HG03159 (cell line): Measurements from ENCODE around the gene GGCT.

ENCODE experiments used
- ATAC-seq: cut with Tn5 transposase; IDR thresholded peaks from one replicate; pipeline ENCODE4 v1.9.1; 2021; ENCODE audit warnings: mild to moderate bottlenecking, moderate library complexity; ENCODE audit not compliant: unreplicated experiment

Gene GGCT

DNA sequence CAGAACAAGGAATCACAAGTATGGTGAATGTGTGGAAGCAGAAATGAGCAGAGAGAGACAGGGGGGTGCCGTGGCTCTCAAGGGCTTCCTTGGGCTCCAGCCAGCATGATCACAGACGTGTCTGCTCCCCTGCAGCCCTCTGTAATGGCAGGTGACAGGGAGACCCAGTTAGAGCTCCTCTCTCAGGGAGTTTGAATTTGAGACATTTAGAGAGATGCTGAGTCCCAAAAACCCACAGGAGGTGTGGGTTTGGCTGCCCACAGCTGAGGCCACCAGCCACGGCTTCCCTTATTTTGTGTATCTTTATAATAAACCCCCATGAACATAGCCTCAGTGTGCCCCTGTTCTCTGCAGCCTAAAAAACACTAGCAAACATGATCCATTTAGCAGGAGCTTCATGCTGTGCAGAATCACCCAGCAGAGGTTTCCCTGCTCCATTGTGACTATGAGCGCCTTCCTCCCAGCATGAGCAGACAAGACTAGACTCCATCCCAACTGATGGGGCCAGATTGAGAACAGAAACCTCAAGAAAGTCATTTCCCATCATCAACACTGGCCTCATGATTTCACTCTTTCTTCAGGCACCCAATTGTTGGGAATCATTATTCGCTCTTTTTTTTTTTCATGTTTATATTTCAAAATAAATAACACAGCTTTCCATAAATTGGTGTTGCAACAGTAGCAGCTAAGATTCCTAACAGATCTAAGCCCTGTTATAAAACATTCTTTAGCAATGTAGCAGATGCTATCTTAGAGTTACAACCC lies 39.4 kb downstream of the GGCT start:
- ATAC-seq: no peak

DNA sequence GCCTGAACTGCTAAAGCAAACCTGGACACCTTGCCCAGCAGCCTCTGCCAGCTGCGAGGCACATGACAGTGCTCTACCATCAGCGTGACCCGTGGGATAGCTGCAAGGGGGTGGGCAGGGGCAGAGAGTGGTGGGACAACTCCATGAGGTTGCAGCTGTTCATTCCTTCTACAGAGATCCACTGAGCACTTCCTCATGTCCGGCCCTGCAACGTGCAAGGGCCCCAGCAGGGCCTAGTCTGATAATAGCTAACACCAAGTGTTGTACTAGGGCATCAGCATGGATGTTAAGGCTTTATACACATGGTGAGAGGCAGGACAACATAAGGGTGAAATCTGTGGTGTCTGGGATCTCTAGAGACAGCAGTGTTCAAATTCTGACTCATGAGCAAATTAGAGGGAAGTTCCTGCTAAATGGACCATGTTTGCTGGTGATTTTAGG lies 40.4 kb downstream of the GGCT start:
- no peak for ATAC-seq

- ATAC-seq: peak; percentile 76
These were observed 41.1 kb downstream of the GGCT start for GRCh38 chr7:30463405-30464145.

- ATAC-seq: no peak
These were observed 42.5 kb downstream of the GGCT start for GRCh38 chr7:30462179-30462578.

- ATAC-seq: no peak
These were observed 44.4 kb downstream of the GGCT start for GRCh38 chr7:30460246-30460633.

- ATAC-seq: no peak
These were observed 44.9 kb downstream of the GGCT start for GRCh38 chr7:30459591-30460245.

- ATAC-seq: no peak
These were observed 46.3 kb downstream of the GGCT start for GRCh38 chr7:30458311-30458710.

DNA sequence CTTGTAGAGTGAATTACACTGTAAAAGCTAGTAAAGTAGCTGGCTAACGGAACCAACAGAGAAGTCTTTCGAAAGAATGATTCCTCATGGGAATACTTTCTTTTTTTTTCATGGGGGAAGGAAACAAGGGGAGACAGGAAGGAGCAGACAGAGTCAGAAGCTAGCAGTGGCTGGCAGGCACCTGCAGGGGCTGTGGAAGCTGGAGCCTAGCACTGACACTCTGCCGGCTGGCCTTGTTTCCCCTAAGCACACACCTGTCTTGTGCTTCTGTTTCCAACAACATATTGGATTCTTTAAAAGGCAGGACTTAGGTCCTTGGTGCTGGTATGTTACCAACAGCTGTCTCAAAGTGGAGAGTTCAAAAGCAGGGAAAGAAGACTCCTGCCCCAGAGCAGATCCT lies 50.7 kb downstream of the GGCT start:
- no peak for ATAC-seq

- no peak for ATAC-seq
These were observed 51.6 kb downstream of the GGCT start for GRCh38 chr7:30453016-30453415.

GRCh38 chr7:30452280-30452930 lies 52.2 kb downstream of the GGCT start:
- ATAC-seq: no peak

- no peak for ATAC-seq
These were observed 52.9 kb downstream of the GGCT start for GRCh38 chr7:30451539-30452279.

GRCh38 chr7:30450983-30451497 lies 53.6 kb downstream of the GGCT start:
- no peak for ATAC-seq

GRCh38 chr7:30450240-30450982 lies 54.2 kb downstream of the GGCT start:
- ATAC-seq: no peak

DNA sequence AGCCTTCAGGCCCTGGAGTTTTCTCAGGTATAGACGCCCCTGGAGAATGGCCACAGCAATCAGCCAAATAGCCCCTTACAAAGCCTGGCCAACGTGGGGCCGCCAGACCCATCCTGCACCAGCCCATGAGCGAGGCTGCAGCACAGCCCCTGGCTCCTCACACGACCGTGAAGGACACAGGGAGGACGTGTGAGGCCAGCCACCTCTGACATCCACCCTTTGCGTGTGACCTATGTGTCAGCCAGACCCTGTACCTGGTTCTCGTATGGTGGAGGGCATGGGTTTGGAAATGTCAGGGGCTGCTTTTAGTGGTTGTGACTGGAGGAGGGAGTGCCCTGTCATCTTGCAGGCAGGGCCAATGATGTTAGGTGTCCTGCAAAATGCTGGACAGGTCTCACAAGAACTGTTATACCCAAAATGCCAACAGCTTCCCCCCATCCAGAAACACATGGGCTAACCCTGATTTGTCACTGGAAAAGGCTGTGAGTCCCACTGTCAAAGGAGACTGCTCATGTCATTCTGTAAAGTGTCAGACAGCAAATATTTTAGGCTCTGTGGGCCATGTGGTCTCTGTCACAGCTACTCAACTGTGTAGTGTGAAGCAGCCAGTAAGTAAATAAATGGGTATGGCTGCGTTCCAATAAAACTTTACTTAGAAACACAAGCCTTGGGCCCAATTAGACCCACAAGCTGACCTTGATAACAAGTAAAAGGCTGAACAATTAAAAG lies 56.0 kb downstream of the GGCT start:
- no peak for ATAC-seq

- ATAC-seq: no peak
These were observed 57.2 kb downstream of the GGCT start for GRCh38 chr7:30447466-30447865.
